ENCODE data around the gene ADGRF1.
"Not testable (repeated sequence)": the region's sequence is repeated elsewhere in the genome, so short reads cannot be mapped to it uniquely, and the experiment has no call there.

The ADGRF1 gene

GRCh38 chr6:47071681-47072080 is 29.5 kb upstream of the ADGRF1 start:
- Mint-ChIP-seq H3K27ac (no peak overlapping the region), H3K4me3 (no peak overlapping the region), H3K9me3 (no peaks in the 10 kb centered on the region), H3K27me3 (no peaks in the 10 kb centered on the region), H3K4me1 (no peaks in the 10 kb centered on the region)
- no peak for DNase-seq
- ATAC-seq = no peak

GRCh38 chr6:47070461-47070860 is 28.3 kb upstream of the ADGRF1 start:
- no peaks in the 10 kb centered on the region for H3K9me3 Mint-ChIP-seq
- no peak for ATAC-seq
- H3K4me1 Mint-ChIP-seq = no peaks in the 10 kb centered on the region

GRCh38 chr6:47069156-47069555 is 27.0 kb upstream of the ADGRF1 start:
- H3K4me3 Mint-ChIP-seq = no peak overlapping the region
- H3K4me1 Mint-ChIP-seq = no peaks in the 10 kb centered on the region
- no peaks in the 10 kb centered on the region for H3K27me3 Mint-ChIP-seq
- ATAC-seq (no peak), DNase-seq (no peak)
- H3K27ac Mint-ChIP-seq = no peak overlapping the region
- H3K9me3 Mint-ChIP-seq = no peaks in the 10 kb centered on the region

More at GRCh38 chr6:47070461-47070860, 28.3 kb upstream of the ADGRF1 start:
- H3K27ac Mint-ChIP-seq = no peak overlapping the region
- H3K27me3 Mint-ChIP-seq = no peaks in the 10 kb centered on the region
- DNase-seq = no peak
- no peak overlapping the region for H3K4me3 Mint-ChIP-seq

- H3K4me3 Mint-ChIP-seq = no peak overlapping the region
- H3K4me1 Mint-ChIP-seq = no peaks in the 10 kb centered on the region
- ATAC-seq = no peak
- peaks cover 8% of the 10 kb centered on the region for H3K27me3 Mint-ChIP-seq
- no peak overlapping the region for H3K27ac Mint-ChIP-seq
- DNase-seq = no peak
- H3K9me3 Mint-ChIP-seq = peaks cover 0 to 7% of the 10 kb centered on the region in 2 donors
Measured at GRCh38 chr6:47066418-47066817, 24.3 kb upstream of the ADGRF1 start.

GRCh38 chr6:47064274-47064673 is 22.1 kb upstream of the ADGRF1 start:
- no peak for ATAC-seq

GRCh38 chr6:47062346-47062745 is 20.2 kb upstream of the ADGRF1 start:
- no peak for ATAC-seq
- peaks cover 0 to 7% of the 10 kb centered on the region in 2 donors for H3K9me3 Mint-ChIP-seq

More at GRCh38 chr6:47064274-47064673, 22.1 kb upstream of the ADGRF1 start:
- Mint-ChIP-seq H3K4me1 (no peaks in the 10 kb centered on the region), H3K9me3 (peaks cover 0 to 7% of the 10 kb centered on the region in 2 donors), H3K27me3 (peaks cover 8% of the 10 kb centered on the region), H3K4me3 (no peak overlapping the region), H3K27ac (no peak overlapping the region)
- no peak for DNase-seq

GRCh38 chr6:47061309-47062300 is 19.5 kb upstream of the ADGRF1 start:
- DNase-seq = no peak
- H3K27ac Mint-ChIP-seq = no peak overlapping the region
- H3K9me3 Mint-ChIP-seq = peaks cover 0 to 7% of the 10 kb centered on the region in 2 donors
- H3K4me3 Mint-ChIP-seq = no peak overlapping the region
- no peak for ATAC-seq
- peaks cover 8% of the 10 kb centered on the region for H3K27me3 Mint-ChIP-seq
- no peaks in the 10 kb centered on the region for H3K4me1 Mint-ChIP-seq

More at GRCh38 chr6:47062346-47062745, 20.2 kb upstream of the ADGRF1 start:
- no peak for DNase-seq
- Mint-ChIP-seq H3K4me1 (no peaks in the 10 kb centered on the region), H3K27me3 (peaks cover 8% of the 10 kb centered on the region), H3K4me3 (no peak overlapping the region), H3K27ac (no peak overlapping the region)

- DNase-seq = no peak
- no peaks in the 10 kb centered on the region for H3K4me1 Mint-ChIP-seq
- H3K27me3 Mint-ChIP-seq = peaks cover 8% of the 10 kb centered on the region
- no peak for ATAC-seq
- no peak overlapping the region for H3K4me3 Mint-ChIP-seq
- no peak overlapping the region for H3K27ac Mint-ChIP-seq
- peaks cover 0 to 7% of the 10 kb centered on the region in 2 donors for H3K9me3 Mint-ChIP-seq
Measured at GRCh38 chr6:47059216-47059885, 17.2 kb upstream of the ADGRF1 start.

- Mint-ChIP-seq H3K4me1 (no peaks in the 10 kb centered on the region), H3K9me3 (peaks cover 0 to 4% of the 10 kb centered on the region in 2 donors), H3K4me3 (no peak overlapping the region), H3K27me3 (peaks cover 4% of the 10 kb centered on the region), H3K27ac (no peak overlapping the region)
- DNase-seq = no peak
- ATAC-seq = no peak
Measured at GRCh38 chr6:47057830-47058540, 15.9 kb upstream of the ADGRF1 start.

- H3K27me3 Mint-ChIP-seq = no peaks in the 10 kb centered on the region
Measured at GRCh38 chr6:47056832-47057231, 14.7 kb upstream of the ADGRF1 start.

GRCh38 chr6:47054302-47054701 is 12.2 kb upstream of the ADGRF1 start:
- not testable (repeated sequence) for H3K4me3 Mint-ChIP-seq, H3K9me3 Mint-ChIP-seq, H3K4me1 Mint-ChIP-seq, ATAC-seq, DNase-seq, H3K27me3 Mint-ChIP-seq, H3K27ac Mint-ChIP-seq

More at GRCh38 chr6:47056832-47057231, 14.7 kb upstream of the ADGRF1 start:
- H3K4me1 Mint-ChIP-seq = no peaks in the 10 kb centered on the region
- H3K9me3 Mint-ChIP-seq = no peaks in the 10 kb centered on the region
- ATAC-seq (no peak), DNase-seq (no peak)
- H3K27ac Mint-ChIP-seq = no peak overlapping the region
- H3K4me3 Mint-ChIP-seq = no peak overlapping the region

GRCh38 chr6:47048638-47049037 is 6.5 kb upstream of the ADGRF1 start:
- Mint-ChIP-seq H3K27me3 (peaks cover 23% of the 10 kb centered on the region), H3K4me3 (no peak overlapping the region), H3K4me1 (no peaks in the 10 kb centered on the region), H3K27ac (no peak overlapping the region), H3K9me3 (no peaks in the 10 kb centered on the region)
- DNase-seq = no peak
- ATAC-seq = no peak

GRCh38 chr6:47047479-47048407 is 5.6 kb upstream of the ADGRF1 start:
- Mint-ChIP-seq H3K27ac (no peak overlapping the region), H3K4me3 (no peak overlapping the region)
- peak; percentile 75 for ATAC-seq

GRCh38 chr6:47047097-47047478 is 5.0 kb upstream of the ADGRF1 start:
- Mint-ChIP-seq H3K27ac (no peak overlapping the region), H3K9me3 (no peaks in the 10 kb centered on the region), H3K4me3 (no peak overlapping the region), H3K27me3 (peaks cover 23% of the 10 kb centered on the region), H3K4me1 (no peaks in the 10 kb centered on the region)
- DNase-seq = no peak
- ATAC-seq = peak; percentile 12

More at GRCh38 chr6:47047479-47048407, 5.6 kb upstream of the ADGRF1 start:
- no peaks in the 10 kb centered on the region for H3K4me1 Mint-ChIP-seq
- H3K9me3 Mint-ChIP-seq = no peaks in the 10 kb centered on the region
- H3K27me3 Mint-ChIP-seq = peaks cover 23% of the 10 kb centered on the region
- DNase-seq = peak; percentile 21 to 27

All from stimulated activated naive CD8-positive, alpha-beta T cell treated with anti-CD3 and anti-CD28 coated beads, Interleukin-15, amount 100 ng/mL, for 72 hours (primary cell).